H9 (cell line): ENCODE measurements around the gene DGKG. TPM values are rescaled to one million over a fixed set of nuclear protein-coding genes. Genes with fewer than 3 reads are reported as not detected.

Experiments used
- DNase-seq: peaks from one replicate; pipeline ENCODE4 v3.0.0-alpha.2; 2017
- H2AFZ ChIP-seq: one replicate; pipeline ENCODE4 v1.6.1; 2013; ENCODE audit warnings: mild to moderate bottlenecking, low read length, control low read depth, moderate library complexity
- H2AK5ac ChIP-seq: 2 replicates; pipeline ENCODE4 v1.6.1; 2013; ENCODE audit warnings: low read length, control low read depth, mixed read lengths; ENCODE audit not compliant: insufficient read length
- H2BK120ac ChIP-seq: one replicate; pipeline ENCODE4 v1.6.1; 2013; ENCODE audit warnings: low read depth, mild to moderate bottlenecking, low read length, control low read depth, inconsistent platforms; ENCODE audit not compliant: poor library complexity, severe bottlenecking
- H2BK12ac ChIP-seq: 2 replicates; pipeline ENCODE4 v1.6.1; 2013; ENCODE audit warnings: low read length, control low read depth, mixed read lengths, low read depth; ENCODE audit not compliant: insufficient read length
- H2BK15ac ChIP-seq: 2 replicates; pipeline ENCODE4 v1.6.1; 2013; ENCODE audit warnings: low read depth, low read length, control low read depth
- H2BK20ac ChIP-seq: one replicate; pipeline ENCODE4 v1.6.1; 2013; ENCODE audit warnings: low read depth, mild to moderate bottlenecking, low read length, control low read depth, inconsistent platforms; ENCODE audit not compliant: poor library complexity, severe bottlenecking
- H2BK5ac ChIP-seq: 2 replicates; pipeline ENCODE4 v1.6.1; 2013; ENCODE audit warnings: low read length, control low read depth, mixed read lengths; ENCODE audit not compliant: insufficient read length
- H3K14ac ChIP-seq: 2 replicates; pipeline ENCODE4 v1.6.1; 2013; ENCODE audit warnings: low read length, control low read depth; ENCODE audit not compliant: insufficient read depth
- H3K18ac ChIP-seq: 2 replicates; pipeline ENCODE4 v1.6.1; 2013; ENCODE audit warnings: low read depth, mild to moderate bottlenecking, mixed read lengths, low read length, control low read depth; ENCODE audit not compliant: insufficient read length
- H3K23ac ChIP-seq: 2 replicates; pipeline ENCODE4 v1.6.1; 2013; ENCODE audit warnings: low read length, control low read depth, mixed read lengths, low read depth; ENCODE audit not compliant: insufficient read length
- H3K23me2 ChIP-seq: 2 replicates; pipeline ENCODE4 v1.6.1; 2013; ENCODE audit warnings: low read depth, mild to moderate bottlenecking, mixed read lengths, low read length, control low read depth; ENCODE audit not compliant: insufficient read length, poor library complexity, severe bottlenecking
- H3K27ac ChIP-seq: 2 replicates; pipeline ENCODE4 v1.5.1; 2013; ENCODE audit warnings: low read length, control low read depth, mixed read lengths, low read depth; ENCODE audit not compliant: insufficient read length
- H3K27me3 ChIP-seq: 2 replicates; pipeline ENCODE4 v1.6.1; 2013; ENCODE audit warnings: low read length, control low read depth, inconsistent platforms; ENCODE audit not compliant: insufficient read depth
- H3K4ac ChIP-seq: 2 replicates; pipeline ENCODE4 v1.6.1; 2013; ENCODE audit warnings: low read depth, mild to moderate bottlenecking, control low read depth, inconsistent platforms, low read length, moderate library complexity
- H3K4me1 ChIP-seq: 2 replicates; pipeline ENCODE4 v1.6.1; 2013; ENCODE audit warnings: low read length, control low read depth, inconsistent platforms; ENCODE audit not compliant: insufficient read depth
- H3K4me2 ChIP-seq: 2 replicates; pipeline ENCODE4 v1.6.1; 2013; ENCODE audit warnings: low read length, control low read depth, mixed read lengths; ENCODE audit not compliant: insufficient read length, insufficient read depth
- H3K56ac ChIP-seq: 2 replicates; pipeline ENCODE4 v1.6.1; 2013; ENCODE audit warnings: low read depth, mild to moderate bottlenecking, mixed read lengths, low read length, control low read depth; ENCODE audit not compliant: insufficient read length
- H3K79me1 ChIP-seq: 2 replicates; pipeline ENCODE4 v1.6.1; 2013; ENCODE audit warnings: low read depth, mild to moderate bottlenecking, moderate library complexity, low read length, control low read depth, inconsistent platforms; ENCODE audit not compliant: insufficient read depth, poor library complexity, severe bottlenecking
- H3K79me2 ChIP-seq: 2 replicates; pipeline ENCODE4 v1.6.1; 2013; ENCODE audit warnings: low read length, control low read depth, inconsistent platforms; ENCODE audit not compliant: insufficient read depth
- H3K9ac ChIP-seq: 2 replicates; pipeline ENCODE4 v1.6.1; 2013; ENCODE audit warnings: low read length, control low read depth, mixed read lengths; ENCODE audit not compliant: insufficient read length; ENCODE audit errors: extremely low read depth
- H3K9me3 ChIP-seq: one replicate; pipeline ENCODE4 v1.6.1; 2013; ENCODE audit warnings: low read depth, low read length, inconsistent platforms; ENCODE audit not compliant: control insufficient read depth
- H3T11ph ChIP-seq: one replicate; pipeline ENCODE4 v1.6.1; 2013; ENCODE audit warnings: mild to moderate bottlenecking, low read length, control low read depth, inconsistent platforms
- H4K20me1 ChIP-seq: one replicate; pipeline ENCODE4 v1.6.1; 2013; ENCODE audit not compliant: control insufficient read depth, insufficient read length, insufficient read depth
- H4K5ac ChIP-seq: 2 replicates; pipeline ENCODE4 v1.6.1; 2013; ENCODE audit warnings: low read depth, mild to moderate bottlenecking, mixed read lengths, low read length, control low read depth; ENCODE audit not compliant: insufficient read length
- H4K8ac ChIP-seq: replicated peaks from 2 replicates; pipeline ENCODE4 v1.6.1; 2013; ENCODE audit warnings: low read length, control low read depth, mixed read lengths, low read depth; ENCODE audit not compliant: insufficient read length
- H4K91ac ChIP-seq: 2 replicates; pipeline ENCODE4 v1.6.1; 2013; ENCODE audit warnings: low read depth, mild to moderate bottlenecking, moderate library complexity, mixed read lengths, low read length, control low read depth; ENCODE audit not compliant: insufficient read length
- H3K27ac Mint-ChIP-seq, 3 experiments: 2 replicates in 2 of 3; 3 replicates in 1 of 3; pipeline ENCODE4 v1.8.0; 2020 to 2021; ENCODE audit warnings: mixed read lengths in 3 of 3, mild to moderate bottlenecking in 1 of 3, moderate library complexity in 1 of 3
- H3K27me3 Mint-ChIP-seq: 2 replicates; pipeline ENCODE4 v1.8.0; 2021; ENCODE audit warnings: low read depth, mild to moderate bottlenecking, moderate library complexity, mixed read lengths
- H3K36me3 Mint-ChIP-seq, 3 experiments: 2 replicates in 2 of 3; 3 replicates in 1 of 3; pipeline ENCODE4 v1.8.0; 2020 to 2021; ENCODE audit warnings: low read depth in 3 of 3, mixed read lengths in 3 of 3; ENCODE audit not compliant: insufficient read depth in 1 of 3
- H3K4me1 Mint-ChIP-seq, 2 experiments: 2 replicates each; pipeline ENCODE4 v1.8.0; 2020; ENCODE audit warnings: mixed read lengths in 2 of 2
- H3K4me3 Mint-ChIP-seq, 2 experiments: 2 replicates in 1 of 2; 3 replicates in 1 of 2; pipeline ENCODE4 v1.8.0; 2020 to 2021; ENCODE audit warnings: mild to moderate bottlenecking in 2 of 2, mixed read lengths in 2 of 2, moderate library complexity in 1 of 2
- H3K9me3 Mint-ChIP-seq, 2 experiments: 2 replicates in 1 of 2; 3 replicates in 1 of 2; pipeline ENCODE4 v1.8.0; 2020; ENCODE audit warnings: mild to moderate bottlenecking in 2 of 2, mixed read lengths in 2 of 2, moderate library complexity in 1 of 2
- CTCF ChIP-seq: fragments of 200-600 bp; sonication (generic); conservative IDR thresholded peaks from 3 replicates; pipeline ENCODE4 v1.8.0; 2021; ENCODE audit warnings: antibody characterized with exemption, mild to moderate bottlenecking
- WGBS: extraction: QIAGEN DNeasy Blood & Tissue Kit; methylation state at CpG from one replicate; pipeline ENCODE4 v1.1.7; 2013; ENCODE audit warnings: missing lambda C conversion rate, low lambda C conversion rate, mixed read lengths; ENCODE audit not compliant: insufficient read length; ENCODE audit errors: extremely low coverage; 5-methylcytosine and 5-hydroxymethylcytosine counted together
- total RNA-seq: library from RNA; stranded (reverse); gene quantifications from 2 replicates; pipeline ENCODE4 v1.2.1, GENCODE V29; 2021

Gene DGKG
- total RNA-seq, 1 experiment from 2014 or later = not detected

DNA sequence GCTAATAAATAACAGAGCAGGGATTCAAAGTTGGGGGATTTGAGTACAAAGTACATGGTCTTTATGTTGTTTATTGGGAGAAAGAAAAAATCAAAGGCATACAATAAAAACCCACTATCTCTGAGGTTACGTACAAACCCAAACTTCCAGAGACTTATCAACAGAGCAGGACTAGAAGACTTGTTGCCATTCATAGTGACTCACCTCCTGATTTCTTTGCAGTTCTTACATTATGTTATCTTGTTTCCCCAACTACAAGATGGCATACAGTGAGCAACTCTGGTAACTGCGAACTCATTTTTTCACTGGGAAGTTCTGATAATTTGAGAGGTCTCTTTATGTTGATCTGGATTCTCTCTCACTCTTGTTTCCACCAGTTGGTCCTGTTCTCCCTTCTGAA, 172.5 kb downstream of the DGKG start:
- Histone ChIP-seq H2BK5ac (no peak overlapping the region), H3K9me3 (no peaks in the 10 kb centered on the region), H3K27ac (no peak overlapping the region), H2AFZ (no peak overlapping the region), H3K4ac (no peak overlapping the region), H3K4me1 (no peaks in the 10 kb centered on the region), H2BK20ac (no peak overlapping the region), H3K4me2 (no peak overlapping the region), H4K91ac (no peak overlapping the region), H3K23me2 (peaks cover 12% of the 10 kb centered on the region), H3K56ac (no peak overlapping the region), H3K14ac (no peak overlapping the region), H3K79me2 (no peaks in the 10 kb centered on the region), H3K23ac (no peak overlapping the region), H4K20me1 (no peaks in the 10 kb centered on the region), H4K8ac (no peak overlapping the region), H2BK12ac (no peak overlapping the region), H2AK5ac (no peak overlapping the region), H3K27me3 (peaks cover 11% of the 10 kb centered on the region), H3K79me1 (no peaks in the 10 kb centered on the region), H3K18ac (no peak overlapping the region), H3T11ph (no peak overlapping the region), H3K9ac (no peak overlapping the region), H2BK120ac (no peak overlapping the region), H4K5ac (no peak overlapping the region), H2BK15ac (no peak overlapping the region)
- WGBS = no CpG with 5 or more reads among the region's 2 CpGs
- DNase-seq = no peak
- Mint-ChIP-seq H3K9me3 (no peaks in the 10 kb centered on the region; a peak in 2 of 5 replicates), H3K27ac (no peak overlapping the region), H3K36me3 (no peaks in the 10 kb centered on the region), H3K4me1 (peaks cover 8 to 11% of the 10 kb centered on the region in 2 experiments), H3K27me3 (no peaks in the 10 kb centered on the region; the same call in none of the 2 replicates), H3K4me3 (no peak overlapping the region)
- TF ChIP-seq CTCF = no peak
